DMS53 treated with DMSO at 0.1 percent for 48 hours (cell line): ENCODE data around the gene IL22RA1.

Experiments used
- DNase-seq: peaks from one replicate; lab custom pipeline; 2025; ENCODE audit not compliant: unreplicated experiment; lab: John Stamatoyannopoulos, UW

The IL22RA1 gene

GRCh38 chr1:24167008-24167407 lies 24.1 kb upstream of the IL22RA1 start:
- no peak for DNase-seq

- DNase-seq = no peak
These were observed 22.6 kb upstream of the IL22RA1 start for GRCh38 chr1:24165500-24165899.

GRCh38 chr1:24164004-24164403 lies 21.1 kb upstream of the IL22RA1 start:
- no peak for DNase-seq

- no peak for DNase-seq
These were observed 19.3 kb upstream of the IL22RA1 start for GRCh38 chr1:24162201-24162600.

GRCh38 chr1:24161270-24161669 lies 18.3 kb upstream of the IL22RA1 start:
- DNase-seq = no peak

- no peak for DNase-seq
These were observed 16.4 kb upstream of the IL22RA1 start for GRCh38 chr1:24159366-24159765.

- no peak for DNase-seq
These were observed 15.1 kb upstream of the IL22RA1 start for GRCh38 chr1:24157918-24158481.

GRCh38 chr1:24156542-24157260 lies 13.8 kb upstream of the IL22RA1 start:
- DNase-seq = no peak

- DNase-seq = peak; percentile 66
These were observed 12.3 kb upstream of the IL22RA1 start for GRCh38 chr1:24155011-24155782.

GRCh38 chr1:24154215-24154614 lies 11.3 kb upstream of the IL22RA1 start:
- DNase-seq = no peak

- DNase-seq = no peak
These were observed 9.9 kb upstream of the IL22RA1 start for GRCh38 chr1:24152631-24153494.

GRCh38 chr1:24151175-24151533 lies 8.2 kb upstream of the IL22RA1 start:
- peak; percentile 82 for DNase-seq

GRCh38 chr1:24150234-24151174 lies 7.6 kb upstream of the IL22RA1 start:
- peak; percentile 82 for DNase-seq

- DNase-seq = no peak
These were observed 6.9 kb upstream of the IL22RA1 start for GRCh38 chr1:24149866-24150233.

GRCh38 chr1:24147816-24148215 lies 4.9 kb upstream of the IL22RA1 start:
- no peak for DNase-seq

GRCh38 chr1:24147194-24147593 lies 4.3 kb upstream of the IL22RA1 start:
- no peak for DNase-seq

- no peak for DNase-seq
These were observed 1.5 kb downstream of the IL22RA1 start for GRCh38 chr1:24141311-24141997.

- DNase-seq = no peak
These were observed 2.2 kb downstream of the IL22RA1 start for GRCh38 chr1:24140741-24141181.

- DNase-seq = no peak
These were observed 3.0 kb downstream of the IL22RA1 start for GRCh38 chr1:24139841-24140425.

- DNase-seq = no peak
These were observed 3.8 kb downstream of the IL22RA1 start for GRCh38 chr1:24139222-24139489.
